GM18520 (cell line): ENCODE data around the gene DYNC1I1.

ENCODE experiments used
- ATAC-seq: cut with Tn5 transposase; IDR thresholded peaks from one replicate; pipeline ENCODE4 v1.9.1; 2021; ENCODE audit not compliant: unreplicated experiment

Gene DYNC1I1

DNA sequence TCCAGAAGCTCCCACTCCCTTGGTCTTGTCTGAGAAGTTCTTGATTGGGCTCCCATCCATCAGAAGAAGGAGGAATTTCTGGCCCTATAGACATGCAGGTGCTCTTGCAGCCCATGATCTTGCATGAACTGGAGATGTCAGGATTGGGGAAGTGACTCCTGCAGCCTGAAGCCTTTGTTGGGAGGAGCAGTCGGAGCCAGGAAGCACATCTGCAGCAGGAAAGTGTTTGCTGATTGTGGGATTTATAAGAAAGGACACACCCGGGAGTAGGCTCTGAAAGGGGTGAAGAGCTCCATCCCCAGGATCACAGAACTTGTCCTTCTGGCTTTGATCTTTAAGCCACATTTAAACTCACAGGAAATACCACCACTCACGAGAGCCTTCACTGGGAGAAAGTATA lies 185.2 kb downstream of the DYNC1I1 start:
- no peak for ATAC-seq

DNA sequence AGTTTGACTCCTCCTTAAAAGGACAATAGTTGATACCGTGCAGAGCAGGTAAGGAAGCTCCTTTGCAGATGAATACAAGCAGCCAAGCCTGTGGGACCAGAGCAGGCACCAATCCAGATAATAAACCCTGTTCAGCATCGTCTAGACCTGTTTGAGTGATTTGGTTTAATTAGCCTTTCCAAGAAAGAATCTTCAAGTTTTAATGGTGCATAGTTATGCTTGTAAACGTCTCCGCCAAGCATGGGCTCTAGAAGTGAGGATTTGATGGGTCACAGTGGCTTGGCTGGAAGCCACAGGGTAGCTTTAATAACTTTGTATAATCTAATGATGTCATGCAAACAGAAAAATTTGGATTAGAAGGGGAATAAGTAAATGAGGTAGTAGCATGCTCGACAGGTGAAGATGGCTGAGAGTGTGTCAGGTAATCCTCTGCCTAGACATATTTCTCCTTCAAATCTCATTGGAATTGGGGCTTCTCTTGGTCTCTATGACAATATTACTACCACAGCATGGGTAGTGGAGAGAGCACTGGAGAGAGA lies 188.4 kb downstream of the DYNC1I1 start:
- ATAC-seq = no peak

DNA sequence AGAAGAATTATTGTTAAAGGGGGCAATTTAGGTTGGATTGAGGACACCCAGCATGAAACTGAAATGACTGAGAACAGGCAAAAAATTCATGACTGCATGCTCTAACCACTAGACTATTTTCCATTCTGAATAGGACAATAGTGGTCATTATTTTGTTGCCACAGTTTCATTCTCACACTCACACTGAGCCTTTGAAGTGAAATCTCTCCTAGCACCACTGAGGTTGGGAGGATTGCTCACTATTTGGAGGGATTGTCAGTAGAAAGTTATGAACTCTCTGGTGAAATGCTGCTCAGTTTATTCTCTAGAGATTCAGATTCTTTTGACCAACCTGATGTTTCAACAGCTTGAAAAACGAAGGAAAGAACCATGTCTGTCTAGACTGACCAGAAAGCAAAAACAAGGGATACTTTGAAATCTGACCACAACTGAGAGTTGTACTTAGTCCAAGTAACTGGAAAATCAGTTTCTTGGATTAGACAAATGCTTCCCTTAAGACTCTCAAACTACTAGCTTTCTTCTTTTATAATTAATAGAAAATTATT lies 191.2 kb downstream of the DYNC1I1 start:
- ATAC-seq = no peak

DNA sequence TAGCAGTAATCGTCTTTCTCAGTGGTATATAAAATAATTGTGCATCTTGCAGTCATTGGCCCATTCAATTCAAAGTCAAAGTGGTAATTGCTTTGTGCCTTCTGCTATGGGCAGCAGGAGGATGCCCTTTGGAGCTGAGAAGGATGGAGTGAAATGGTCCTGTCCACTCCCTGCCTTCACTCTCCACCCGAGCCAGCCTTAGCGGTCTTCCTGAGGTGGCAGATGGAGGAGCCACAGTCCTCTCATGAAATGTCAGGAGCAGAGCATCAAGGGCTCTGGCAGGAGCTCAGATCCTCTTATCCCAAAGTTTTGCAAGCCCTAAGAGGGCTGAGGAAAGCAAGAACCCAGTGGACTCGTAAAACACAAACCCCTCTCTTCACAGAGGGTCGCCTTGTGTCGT lies 199.4 kb downstream of the DYNC1I1 start:
- ATAC-seq = no peak

DNA sequence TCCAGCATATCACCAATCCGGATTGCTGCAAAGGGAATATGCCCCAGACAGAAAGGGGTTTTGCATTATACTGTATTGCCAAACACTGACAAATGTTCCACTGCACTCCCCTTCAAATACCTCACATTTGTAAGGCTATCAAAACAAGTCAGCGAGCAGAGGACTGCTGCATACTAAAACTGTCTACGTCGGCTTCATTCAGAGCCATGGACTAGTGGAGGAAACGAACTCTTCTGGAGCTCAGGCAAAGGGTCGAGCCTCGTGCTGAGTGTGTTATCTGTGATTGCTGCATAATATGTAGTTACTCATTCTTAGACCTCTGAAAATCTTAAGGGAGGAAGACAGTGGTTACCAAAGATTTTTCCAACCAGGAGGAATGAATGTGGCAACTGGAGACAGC lies 200.2 kb downstream of the DYNC1I1 start:
- no peak for ATAC-seq

DNA sequence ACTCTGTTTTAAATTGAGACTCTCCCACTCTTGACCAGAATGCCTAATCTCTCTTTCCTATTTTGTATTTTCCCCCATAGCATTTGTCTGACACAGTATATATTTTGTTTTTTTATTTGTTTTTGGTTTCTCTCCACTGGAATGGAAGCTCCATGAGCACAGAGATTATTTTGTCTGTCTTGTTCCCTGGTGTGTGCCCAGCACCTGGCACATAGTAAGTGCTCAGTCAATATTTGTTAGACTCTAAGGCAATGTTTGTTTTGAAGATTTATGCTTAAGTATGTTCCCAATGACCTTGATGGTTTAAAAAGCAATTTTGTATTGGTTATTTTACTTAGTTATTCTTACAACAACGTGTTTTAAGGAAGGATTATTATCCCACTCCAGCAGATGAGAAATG lies 201.8 kb downstream of the DYNC1I1 start:
- ATAC-seq = no peak

DNA sequence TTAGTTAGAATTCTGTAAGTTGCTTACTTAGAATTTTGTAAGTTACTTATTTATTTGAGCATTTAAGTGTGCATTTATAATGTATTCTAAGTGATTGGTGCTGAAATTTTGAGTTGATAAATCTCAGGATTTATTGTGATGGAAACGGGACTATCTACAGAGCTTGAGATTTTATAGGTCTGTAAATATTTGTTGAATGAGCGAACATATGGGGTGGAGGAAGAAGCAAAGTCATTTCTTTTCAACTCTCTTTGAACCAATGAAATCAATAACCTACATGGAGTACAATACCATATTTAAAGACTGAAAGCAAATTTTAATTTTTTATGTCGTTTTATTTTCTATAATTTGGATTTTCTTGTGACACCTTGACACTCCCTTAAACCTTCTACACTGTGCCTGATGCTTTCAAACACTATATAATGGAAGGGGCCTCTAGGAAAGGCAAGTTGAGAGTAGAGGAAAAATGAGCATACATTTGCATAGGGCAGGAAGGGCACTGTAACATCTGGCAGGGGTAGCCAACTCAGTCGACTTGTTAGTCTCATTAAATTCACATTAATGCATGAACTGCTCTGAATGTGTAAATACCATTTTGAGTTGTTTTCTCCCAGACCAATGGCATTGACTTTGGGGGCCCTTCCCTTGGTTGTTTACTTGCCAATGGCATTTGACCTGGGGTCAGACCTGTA lies 204.2 kb downstream of the DYNC1I1 start:
- no peak for ATAC-seq

DNA sequence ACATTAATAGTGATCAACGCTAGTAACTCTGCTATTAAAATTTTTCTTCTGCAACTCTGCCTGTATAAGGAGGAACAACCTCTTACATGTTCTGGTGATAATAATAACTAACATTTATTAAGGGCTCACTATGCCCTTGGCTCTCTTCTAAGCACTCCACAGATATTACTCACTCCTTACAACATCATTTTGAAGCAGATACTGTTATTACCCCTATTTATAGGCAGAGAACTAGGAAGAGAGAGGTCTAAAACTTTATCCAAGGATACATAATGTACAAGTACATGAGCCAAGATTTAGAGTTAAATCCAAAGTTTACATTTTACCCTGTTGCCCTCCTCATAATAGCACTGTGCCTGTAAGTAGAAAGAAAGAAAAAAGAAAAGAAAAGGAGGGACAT lies 205.6 kb downstream of the DYNC1I1 start:
- no peak for ATAC-seq

DNA sequence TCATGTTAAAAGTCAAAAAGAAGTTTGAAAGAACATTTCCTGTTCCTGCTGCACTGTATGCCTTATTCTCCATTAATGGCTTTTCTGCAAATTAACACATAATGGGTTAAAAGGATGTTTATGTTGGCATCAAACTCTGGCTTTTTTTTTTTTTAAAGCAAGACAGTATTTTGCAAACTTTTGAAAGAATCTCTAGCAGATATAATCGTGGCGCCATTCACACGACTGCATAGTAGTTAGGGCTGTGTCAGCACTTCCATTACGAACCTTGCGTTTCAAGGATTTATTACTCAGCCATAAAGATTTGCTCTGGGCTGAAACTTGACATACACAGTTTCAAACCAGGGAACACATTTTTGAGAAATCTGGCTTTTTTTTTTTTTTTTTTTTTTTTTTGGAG lies 207.8 kb downstream of the DYNC1I1 start:
- no peak for ATAC-seq

DNA sequence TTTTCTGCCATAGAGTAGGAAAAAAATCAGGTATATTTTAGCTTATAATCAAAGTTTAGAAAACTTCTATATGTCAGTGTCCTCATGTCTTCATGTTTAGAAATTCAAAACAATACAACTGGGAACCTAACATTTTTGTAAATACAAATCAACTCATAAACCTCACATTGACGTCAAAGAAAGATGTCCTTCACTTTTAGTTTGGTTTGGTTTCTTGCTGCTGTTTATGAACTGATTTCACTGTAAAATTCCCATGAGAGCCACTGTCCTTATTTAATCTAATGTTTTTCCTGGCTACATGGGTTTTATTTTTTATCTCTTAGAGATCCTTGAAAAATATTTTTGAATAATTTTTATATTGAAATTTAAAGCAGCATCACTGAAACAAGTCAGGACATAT lies 208.4 kb downstream of the DYNC1I1 start:
- no peak for ATAC-seq

DNA sequence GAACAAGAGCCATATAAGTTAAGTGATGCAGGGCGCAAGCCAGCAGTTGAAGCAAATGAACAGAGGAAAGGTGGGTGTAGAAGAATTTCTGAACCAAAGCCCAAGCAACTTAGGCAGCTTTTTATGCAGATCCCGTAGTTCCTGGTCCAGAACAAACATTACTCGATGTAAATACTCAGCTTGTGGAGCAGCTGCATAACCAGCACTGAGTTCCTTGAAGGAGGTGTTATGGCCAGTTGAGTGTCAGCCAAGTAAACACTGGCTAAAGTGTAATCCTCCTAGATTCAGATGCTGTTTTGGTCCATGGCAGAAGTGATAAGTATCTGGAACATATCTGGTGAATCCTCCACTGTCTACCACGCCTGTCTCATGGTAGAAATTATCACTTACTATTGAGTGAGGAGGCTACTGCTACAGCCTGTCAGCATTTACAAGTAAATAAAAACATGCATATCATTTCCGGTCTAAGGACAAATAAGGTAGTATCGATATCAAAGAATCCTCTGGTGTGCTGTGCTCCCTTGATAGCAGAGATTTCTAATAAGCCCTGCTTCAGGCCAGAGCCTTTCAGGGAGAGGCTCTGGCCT lies 213.9 kb downstream of the DYNC1I1 start:
- ATAC-seq = no peak

DNA sequence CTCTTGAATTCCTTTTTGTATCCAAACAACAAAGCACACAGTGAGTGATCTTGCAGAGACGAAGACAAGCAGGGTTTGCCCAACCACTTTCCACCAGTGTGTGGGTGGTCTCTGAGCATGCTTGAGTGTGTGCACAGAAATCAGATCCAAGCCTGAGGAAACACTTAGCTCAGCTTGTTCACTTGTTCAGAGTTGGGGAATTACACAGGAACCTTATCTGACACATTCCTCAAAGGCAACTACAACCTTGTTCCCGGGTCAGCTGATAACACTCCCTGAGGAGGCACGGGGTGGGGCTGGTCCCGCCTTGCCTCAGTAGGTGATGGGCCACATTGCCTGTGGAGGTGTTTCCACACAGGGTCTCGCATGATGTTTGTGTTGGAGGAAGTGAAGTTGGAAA lies 216.9 kb downstream of the DYNC1I1 start:
- no peak for ATAC-seq

DNA sequence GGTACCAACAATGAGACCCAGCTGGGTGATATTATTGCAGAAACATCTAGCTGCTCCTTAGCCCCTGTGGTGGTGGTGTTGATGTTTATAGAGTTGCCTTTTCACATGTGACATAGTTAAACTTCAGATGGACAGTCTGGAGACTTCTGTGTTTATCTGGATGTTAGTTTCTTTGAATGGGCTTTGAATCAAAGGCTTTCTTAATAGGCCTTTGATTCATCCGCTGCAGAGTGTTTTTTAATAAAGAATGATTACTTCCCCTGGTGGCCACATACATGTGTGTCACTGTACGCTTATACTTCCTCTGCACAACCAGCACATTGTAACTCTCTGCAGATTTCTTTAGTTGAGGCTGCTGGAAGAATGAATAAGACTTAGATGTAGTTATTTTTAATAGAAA lies 221.0 kb downstream of the DYNC1I1 start:
- ATAC-seq = no peak

DNA sequence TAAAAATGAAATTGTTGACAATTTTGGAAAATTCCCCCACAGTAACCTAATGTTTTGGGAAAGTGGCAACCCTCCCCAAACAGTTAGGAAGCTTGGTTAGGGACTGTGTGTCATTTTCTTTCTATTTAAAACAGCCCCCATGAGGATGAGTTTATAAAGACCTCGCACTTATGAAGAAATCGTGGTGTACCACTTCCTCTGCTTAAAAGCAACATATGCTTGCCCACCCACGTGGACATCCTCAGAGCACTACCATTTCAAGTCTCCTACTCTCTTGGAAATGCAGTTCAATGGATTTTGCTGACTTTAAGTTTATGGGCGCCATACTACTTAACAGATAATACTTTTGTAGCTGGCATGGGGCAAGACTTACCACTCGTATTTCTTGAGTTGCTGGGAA lies 223.8 kb downstream of the DYNC1I1 start:
- no peak for ATAC-seq

DNA sequence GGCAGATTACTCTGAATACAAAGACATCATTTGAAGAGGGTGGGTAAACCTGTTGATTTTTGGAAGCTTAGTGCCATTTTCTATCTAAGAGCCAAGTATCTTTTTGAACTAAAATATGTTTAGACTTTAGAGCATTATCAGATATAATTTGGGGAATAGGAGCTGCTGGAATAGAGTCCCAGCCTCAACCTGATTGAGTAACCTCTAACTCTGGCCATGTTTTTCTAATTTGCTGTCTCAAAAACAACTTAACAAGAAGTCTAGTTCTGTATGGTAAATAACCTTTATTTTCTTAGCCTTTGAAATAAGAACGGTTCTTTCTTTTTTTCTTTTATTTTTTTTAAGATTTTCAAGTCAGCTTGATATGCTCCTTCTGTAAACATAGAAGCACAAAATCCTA lies 224.5 kb downstream of the DYNC1I1 start:
- no peak for ATAC-seq

DNA sequence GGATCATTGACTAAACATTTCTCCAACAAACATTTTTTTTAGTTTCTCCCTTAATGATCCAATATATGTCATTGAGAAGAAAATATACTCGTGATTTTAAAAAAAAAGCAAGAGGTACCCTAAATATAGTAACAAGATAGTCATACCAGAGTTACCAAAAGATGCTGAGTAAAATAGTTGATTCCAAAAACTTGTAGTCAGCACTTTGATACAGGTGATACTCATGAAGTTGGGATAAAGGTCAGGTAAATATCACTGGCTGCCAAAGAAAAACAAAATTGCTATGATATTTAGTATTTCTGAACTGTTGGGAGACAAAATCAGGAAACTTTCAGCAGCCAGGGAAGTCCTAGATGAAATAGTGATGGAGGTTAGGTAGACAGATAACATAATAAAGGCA lies 225.3 kb downstream of the DYNC1I1 start:
- no peak for ATAC-seq

DNA sequence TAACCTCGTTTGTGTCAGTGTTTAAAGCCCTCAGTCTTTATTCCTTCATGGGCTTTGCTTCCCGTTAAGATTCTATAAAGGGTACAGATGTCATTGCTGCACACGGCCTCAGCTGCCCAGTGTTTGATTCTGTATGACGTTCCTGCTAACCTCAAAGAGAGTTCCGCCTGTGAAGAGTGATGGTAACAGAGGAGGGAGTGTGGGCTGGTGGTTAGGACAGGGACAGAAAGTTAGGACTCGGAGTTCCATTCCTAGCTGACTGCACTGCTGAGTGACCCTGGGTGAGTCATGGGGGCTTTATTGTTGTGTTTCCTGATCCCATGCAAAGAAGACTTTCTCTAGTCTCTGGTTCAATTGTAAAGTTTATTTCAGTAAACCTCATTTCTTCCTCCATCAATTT lies 227.1 kb downstream of the DYNC1I1 start:
- no peak for ATAC-seq

DNA sequence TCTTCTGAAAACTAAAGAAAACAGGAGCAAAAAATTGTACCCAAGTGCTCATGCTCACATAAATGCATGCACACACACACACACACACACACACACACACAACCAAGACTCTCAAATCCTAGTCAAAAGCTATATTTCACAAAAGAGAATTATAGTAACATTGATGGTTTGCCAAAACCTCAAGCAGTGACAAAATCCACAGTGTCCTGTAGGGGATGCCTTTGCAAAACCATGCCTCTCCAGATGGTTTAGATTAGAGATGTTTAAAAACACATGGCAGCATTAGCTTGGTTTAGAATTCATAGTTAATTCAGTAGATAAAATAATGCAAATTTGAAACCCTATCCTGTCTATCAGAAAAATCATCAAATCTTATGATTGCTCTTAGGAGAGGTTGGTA lies 232.2 kb downstream of the DYNC1I1 start:
- no peak for ATAC-seq

DNA sequence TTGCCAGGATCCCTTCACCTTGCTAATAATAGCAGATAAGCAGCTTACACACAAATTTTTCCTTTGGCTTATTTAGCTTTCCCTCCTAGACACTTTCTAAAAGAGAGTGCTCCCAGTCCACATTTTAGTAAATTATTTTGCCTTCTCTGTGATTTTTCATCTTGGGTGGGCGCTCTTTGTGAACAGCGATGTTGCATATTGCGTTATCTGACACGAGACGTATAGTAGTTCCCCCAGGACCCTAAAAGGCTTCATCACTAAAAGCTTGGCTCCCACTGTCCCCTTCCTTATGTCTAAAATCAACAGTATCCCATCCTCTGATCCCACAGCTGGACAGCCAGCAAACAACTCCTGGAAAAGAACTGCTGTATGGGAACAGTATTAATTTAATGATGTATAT lies 232.9 kb downstream of the DYNC1I1 start:
- ATAC-seq = no peak

DNA sequence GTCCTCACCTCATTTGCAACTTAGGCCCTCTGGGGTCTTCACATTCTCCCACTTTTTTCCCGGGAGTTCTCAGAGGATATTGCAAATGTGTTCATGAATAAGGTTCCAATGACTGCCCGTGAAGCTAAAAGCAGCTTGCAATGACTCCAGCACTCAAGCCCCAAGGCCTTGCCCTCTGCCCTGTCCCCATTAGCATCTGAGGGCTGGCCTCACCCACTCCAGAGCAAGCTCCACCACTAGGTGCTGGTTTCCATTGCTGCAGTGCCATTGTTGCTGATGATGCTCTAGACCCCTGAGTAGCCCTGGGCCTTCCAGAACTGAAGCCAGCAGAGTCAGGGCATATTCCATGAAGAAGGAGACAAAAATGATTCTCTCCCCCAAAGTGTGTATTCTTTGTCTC lies 236.8 kb downstream of the DYNC1I1 start:
- no peak for ATAC-seq

DNA sequence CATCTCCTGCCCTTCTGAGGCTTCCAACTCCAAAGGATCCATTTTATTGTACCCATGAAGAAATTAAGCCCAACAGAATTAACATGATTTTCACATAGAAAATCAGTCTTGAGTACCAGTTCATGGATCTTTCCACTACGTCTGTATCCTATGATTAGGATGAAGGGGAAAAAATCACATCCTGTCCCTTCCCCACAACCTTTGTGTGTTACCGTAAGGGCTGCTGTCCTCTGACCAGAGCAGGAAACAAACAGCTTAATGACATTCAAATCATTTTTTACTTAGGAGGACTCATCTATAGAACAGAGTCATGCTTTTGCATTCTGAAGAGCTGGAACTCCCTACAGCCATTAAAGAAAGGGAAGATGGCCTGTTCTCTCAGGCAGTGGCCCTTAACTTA lies 241.5 kb downstream of the DYNC1I1 start:
- no peak for ATAC-seq

DNA sequence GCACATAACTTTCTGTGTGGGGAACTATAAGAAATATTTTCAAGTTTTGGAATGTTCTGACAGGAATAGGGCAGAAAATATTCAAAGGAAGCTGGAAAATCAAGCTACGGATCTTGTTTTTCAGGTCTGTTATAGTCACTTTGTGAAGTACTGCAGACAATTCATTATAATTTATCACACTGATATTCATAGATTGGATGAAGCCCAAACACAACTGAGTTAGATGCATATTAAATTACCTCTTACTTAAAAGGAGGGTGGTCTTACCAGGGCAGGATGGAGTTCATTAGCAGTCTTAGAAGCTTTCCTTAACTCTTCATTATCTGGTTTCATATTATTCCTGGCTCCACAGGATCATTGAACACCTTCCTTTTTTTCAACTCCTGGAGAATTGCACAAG lies 242.3 kb downstream of the DYNC1I1 start:
- no peak for ATAC-seq
